ENCODE measurements around the gene ADRB1.

ADRB1 gene

GRCh38 chr10:114057855-114058254, 14.2 kb downstream of the ADRB1 start:
- DNase-seq = no peak

GRCh38 chr10:114058297-114058696, 14.6 kb downstream of the ADRB1 start:
- DNase-seq = no peak

- no peak for DNase-seq
Measured at GRCh38 chr10:114059561-114059960, 15.9 kb downstream of the ADRB1 start.

- no peak for DNase-seq
Measured at GRCh38 chr10:114060456-114060855, 16.8 kb downstream of the ADRB1 start.

GRCh38 chr10:114061148-114061547, 17.5 kb downstream of the ADRB1 start:
- no peak for DNase-seq

- no peak for DNase-seq
Measured at GRCh38 chr10:114061789-114062188, 18.1 kb downstream of the ADRB1 start.

- DNase-seq = no peak
Measured at GRCh38 chr10:114064151-114065048, 20.7 kb downstream of the ADRB1 start.

GRCh38 chr10:114065049-114065435, 21.4 kb downstream of the ADRB1 start:
- DNase-seq = no peak

- peak; percentile 21 for DNase-seq
Measured at GRCh38 chr10:114068054-114068707, 24.5 kb downstream of the ADRB1 start.

- no peak for DNase-seq
Measured at GRCh38 chr10:114070710-114071109, 27.0 kb downstream of the ADRB1 start.

- no peak for DNase-seq
Measured at GRCh38 chr10:114071178-114071577, 27.5 kb downstream of the ADRB1 start.

- no peak for DNase-seq
Measured at GRCh38 chr10:114073395-114074186, 29.9 kb downstream of the ADRB1 start.

- no peak for DNase-seq
Measured at GRCh38 chr10:114075093-114075492, 31.4 kb downstream of the ADRB1 start.

GRCh38 chr10:114077347-114077746, 33.7 kb downstream of the ADRB1 start:
- no peak for DNase-seq

GRCh38 chr10:114077815-114078219, 34.2 kb downstream of the ADRB1 start:
- DNase-seq = no peak

GRCh38 chr10:114078346-114078745, 34.7 kb downstream of the ADRB1 start:
- no peak for DNase-seq

GRCh38 chr10:114079421-114079820, 35.8 kb downstream of the ADRB1 start:
- no peak for DNase-seq

GRCh38 chr10:114081911-114082583, 38.4 kb downstream of the ADRB1 start:
- DNase-seq = no peak

GRCh38 chr10:114083040-114083439, 39.4 kb downstream of the ADRB1 start:
- DNase-seq = no peak

GRCh38 chr10:114084215-114084614, 40.5 kb downstream of the ADRB1 start:
- DNase-seq = no peak

GRCh38 chr10:114087255-114087654, 43.6 kb downstream of the ADRB1 start:
- DNase-seq = no peak

GRCh38 chr10:114087655-114088054, 44.0 kb downstream of the ADRB1 start:
- no peak for DNase-seq

- DNase-seq = no peak
Measured at GRCh38 chr10:114094795-114095194, 51.1 kb downstream of the ADRB1 start.

Measured in fibroblast of skin of abdomen (primary cell).